BJ (cell line): Measurements from ENCODE around the gene ADRB2. TPM values are rescaled to one million over a fixed set of nuclear protein-coding genes. Genes with fewer than 3 reads are reported as not detected.

Source experiments
- CTCF ChIA-PET: fragments of 350-600 bp; formaldehyde crosslinking; extraction: SDS; loops from one replicate; lab custom pipeline; 2021; ENCODE audit warnings: antibody characterized with exemption, inconsistent platforms; lab: Yijun Ruan, JAX
- POLR2A ChIA-PET: fragments of 300-600 bp; sonication (Branson Sonifier 250); formaldehyde crosslinking; extraction: SDS; loops from one replicate; lab custom pipeline; 2021; ENCODE audit warnings: antibody characterized with exemption; lab: Charles Lee
- DNase-seq: peaks from one replicate; pipeline ENCODE4 v3.0.0-alpha.2; 2011; ENCODE audit warnings: low read depth
- H3K27me3 ChIP-seq: 2 replicates; pipeline ENCODE4 v1.6.0; 2011; ENCODE audit warnings: low read length; ENCODE audit not compliant: control insufficient read depth, insufficient read depth
- H3K36me3 ChIP-seq: 2 replicates; pipeline ENCODE4 v1.5.1; 2011; ENCODE audit warnings: low read length; ENCODE audit not compliant: control insufficient read depth, insufficient read depth
- H3K4me3 ChIP-seq: 2 replicates; pipeline ENCODE4 v1.5.1; 2011; ENCODE audit warnings: low read depth, mild to moderate bottlenecking, control low read depth, low read length
- polyA plus RNA-seq: library from polyadenylated mRNA; depleted of rRNA; stranded (reverse); fragments of >200 nt; gene quantifications from 2 replicates; pipeline ENCODE4 v1.2.3, GENCODE V29; 2011
- TF ChIP-seq, protein P1 (sequence below): IDR thresholded peaks from 2 replicates; pipeline ENCODE4 v1.5.1; 2011; ENCODE audit warnings: low read depth, mild to moderate bottlenecking, control low read depth, inconsistent platforms, low read length, moderate library complexity; ENCODE audit not compliant: insufficient read depth

The ADRB2 gene
- polyA plus RNA-seq, 1 experiment = 0.64 TPM

DNA sequence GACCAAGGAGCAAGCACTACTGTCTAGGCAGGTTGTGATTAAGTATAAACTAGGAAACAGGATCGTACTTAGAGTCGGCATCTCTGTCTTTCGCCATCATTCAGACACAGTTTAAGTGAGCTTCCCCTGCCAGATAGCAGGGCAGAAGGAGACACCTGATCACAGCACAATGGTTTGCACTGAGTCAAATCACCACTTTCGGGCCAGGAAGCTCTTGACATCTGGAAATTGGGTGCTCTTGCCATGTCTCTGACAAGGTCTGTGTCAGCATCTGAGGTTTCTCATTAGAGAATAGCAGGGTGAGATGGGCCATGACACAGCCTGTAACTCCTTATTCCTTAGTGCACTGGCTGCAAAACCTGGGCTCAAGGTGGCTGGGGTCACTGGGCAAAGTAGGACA is 8.3 kb downstream of the ADRB2 start:
- no peak for DNase-seq
- H3K27me3 ChIP-seq = no peaks in the 10 kb centered on the region
- TF ChIP-seq, protein P1, sequence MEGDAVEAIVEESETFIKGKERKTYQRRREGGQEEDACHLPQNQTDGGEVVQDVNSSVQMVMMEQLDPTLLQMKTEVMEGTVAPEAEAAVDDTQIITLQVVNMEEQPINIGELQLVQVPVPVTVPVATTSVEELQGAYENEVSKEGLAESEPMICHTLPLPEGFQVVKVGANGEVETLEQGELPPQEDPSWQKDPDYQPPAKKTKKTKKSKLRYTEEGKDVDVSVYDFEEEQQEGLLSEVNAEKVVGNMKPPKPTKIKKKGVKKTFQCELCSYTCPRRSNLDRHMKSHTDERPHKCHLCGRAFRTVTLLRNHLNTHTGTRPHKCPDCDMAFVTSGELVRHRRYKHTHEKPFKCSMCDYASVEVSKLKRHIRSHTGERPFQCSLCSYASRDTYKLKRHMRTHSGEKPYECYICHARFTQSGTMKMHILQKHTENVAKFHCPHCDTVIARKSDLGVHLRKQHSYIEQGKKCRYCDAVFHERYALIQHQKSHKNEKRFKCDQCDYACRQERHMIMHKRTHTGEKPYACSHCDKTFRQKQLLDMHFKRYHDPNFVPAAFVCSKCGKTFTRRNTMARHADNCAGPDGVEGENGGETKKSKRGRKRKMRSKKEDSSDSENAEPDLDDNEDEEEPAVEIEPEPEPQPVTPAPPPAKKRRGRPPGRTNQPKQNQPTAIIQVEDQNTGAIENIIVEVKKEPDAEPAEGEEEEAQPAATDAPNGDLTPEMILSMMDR = no peak
- H3K4me3 ChIP-seq = no peak overlapping the region
- ChIA-PET CTCF (no interaction called here), POLR2A (no interaction called here)
- H3K36me3 ChIP-seq = no peaks in the 10 kb centered on the region

GRCh38 chr5:148836272-148837250 is 10.2 kb downstream of the ADRB2 start:
- ChIA-PET CTCF (no interaction called here), POLR2A (no interaction called here)
- no peak for DNase-seq
- H3K27me3 ChIP-seq = no peaks in the 10 kb centered on the region
- TF ChIP-seq, protein P1 = no peak
- H3K4me3 ChIP-seq = no peak overlapping the region
- no peaks in the 10 kb centered on the region for H3K36me3 ChIP-seq

DNA sequence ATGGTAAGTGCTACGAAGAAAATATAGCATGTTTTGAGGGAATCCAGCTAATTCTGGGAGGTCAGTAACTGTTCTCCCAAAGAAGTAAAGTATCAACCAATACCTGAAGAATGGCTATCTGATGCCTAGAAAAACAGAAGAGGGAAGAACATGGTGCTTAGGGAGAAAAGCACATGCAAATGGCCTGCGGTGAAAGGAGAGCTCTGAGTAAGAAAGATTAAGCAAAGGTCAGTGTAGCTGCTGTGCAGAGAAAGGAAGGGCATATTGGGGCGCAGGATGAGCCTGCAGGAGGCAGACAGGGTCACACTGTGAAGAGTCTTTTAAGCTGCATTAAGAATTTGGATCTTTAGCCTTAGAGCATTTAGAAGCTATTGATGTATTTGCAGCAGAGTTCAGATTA is 11.0 kb downstream of the ADRB2 start:
- POLR2A ChIA-PET = no interaction called here
- CTCF ChIA-PET = interaction anchor here (3.0 kb wide), 1 partner anchor 17 kb away, joined by 15 read pairs; no protein-coding TSS in a partner anchor
- no peak overlapping the region for H3K4me3 ChIP-seq
- no peak for DNase-seq
- H3K27me3 ChIP-seq = no peaks in the 10 kb centered on the region
- H3K36me3 ChIP-seq = no peaks in the 10 kb centered on the region
- TF ChIP-seq, protein P1 = no peak

DNA sequence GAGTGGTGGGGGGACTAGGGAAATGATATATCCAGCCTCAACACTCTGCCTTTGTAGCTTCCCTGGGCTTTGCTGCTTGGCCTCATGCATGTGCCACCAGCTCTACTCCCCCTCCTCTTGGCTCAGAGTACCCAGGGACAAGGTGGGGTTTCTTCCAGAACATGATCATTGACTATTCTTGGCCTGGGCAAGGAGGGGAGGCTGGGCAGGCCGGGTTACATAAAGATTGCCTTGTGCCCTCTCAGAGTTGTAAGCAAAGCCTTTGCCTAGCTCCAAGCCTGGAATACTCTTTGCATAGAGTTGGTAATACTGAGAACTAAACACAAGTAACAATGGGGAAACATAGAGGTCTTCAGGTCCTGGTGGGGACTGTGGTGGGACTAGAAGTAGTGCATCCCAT is 11.9 kb downstream of the ADRB2 start:
- ChIA-PET POLR2A (no interaction called here), CTCF (interaction anchor here (3.0 kb wide), 1 partner anchor 18 kb away, joined by 15 read pairs; no protein-coding TSS in a partner anchor)
- no peaks in the 10 kb centered on the region for H3K27me3 ChIP-seq
- DNase-seq = no peak
- no peaks in the 10 kb centered on the region for H3K36me3 ChIP-seq
- TF ChIP-seq, protein P1 = no peak
- H3K4me3 ChIP-seq = no peak overlapping the region

DNA sequence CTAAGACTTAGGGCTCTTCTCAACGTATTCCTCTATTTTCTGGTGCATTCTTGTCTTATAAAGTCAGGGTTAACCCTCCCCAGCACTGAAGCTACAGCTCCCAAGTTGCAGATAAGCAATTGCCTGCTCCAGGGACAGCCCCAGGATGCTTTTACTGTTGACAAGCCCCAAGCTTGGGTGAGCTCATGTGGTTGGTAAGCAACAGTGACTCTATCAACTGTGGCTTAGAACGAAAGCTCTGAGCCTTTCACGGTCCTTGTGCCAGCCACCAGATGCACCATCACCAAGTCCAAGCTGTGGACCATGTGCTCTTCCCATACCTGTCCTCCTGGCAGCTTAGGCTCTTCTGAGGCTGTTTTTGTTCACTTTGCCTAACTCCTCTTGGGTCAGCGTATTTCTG is 13.5 kb downstream of the ADRB2 start:
- no peak for DNase-seq
- CTCF ChIA-PET = interaction anchor here (0.9 to 3.0 kb wide), 2 partner anchors 12 to 19 kb away, joined by 3 to 15 read pairs; no protein-coding TSS in a partner anchor

More for the DNA sequence above, 13.5 kb downstream of the ADRB2 start:
- no peaks in the 10 kb centered on the region for H3K27me3 ChIP-seq
- no peaks in the 10 kb centered on the region for H3K36me3 ChIP-seq
- TF ChIP-seq, protein P1 = no peak
- POLR2A ChIA-PET = no interaction called here
- H3K4me3 ChIP-seq = no peak overlapping the region
